K562 (cell line): ENCODE data around the gene ABHD5. TPM values are rescaled to one million over a fixed set of nuclear protein-coding genes. Genes with fewer than 3 reads are reported as not detected.

Experiments
- ATF3 ChIP-seq, 2 experiments: fragments of 450-650 bp in 1 of 2; sonication (generic) in 1 of 2; formaldehyde crosslinking in 1 of 2; IDR thresholded peaks in 1 of 2; conservative IDR thresholded peaks in 1 of 2; 2 replicates each; pipeline versions ENCODE4 v1.6.1 to v1.8.1; 2016 to 2023; ENCODE audit warnings: mild to moderate bottlenecking in 2 of 2, moderate library complexity in 2 of 2, inconsistent platforms in 1 of 2, missing genetic modification reagents in 1 of 2
- ATF4 ChIP-seq: fragments of 450-650 bp; formaldehyde crosslinking; IDR thresholded peaks from 2 replicates; pipeline ENCODE4 v1.4.0; 2022; ENCODE audit warnings: mild to moderate bottlenecking, moderate library complexity
- BRD9 ChIP-seq: fragments of 450-650 bp; IDR thresholded peaks from 2 replicates; pipeline ENCODE4 v1.6.1; 2018; ENCODE audit warnings: low read depth; ENCODE audit not compliant: partially characterized antibody
- CBX5 ChIP-seq: IDR thresholded peaks from 2 replicates; pipeline ENCODE4 v1.6.1; 2014; ENCODE audit warnings: low read depth, borderline replicate concordance
- ELK1 ChIP-seq: sonication (generic); formaldehyde crosslinking; IDR thresholded peaks from 2 replicates; pipeline ENCODE4 v1.8.1; 2022; ENCODE audit warnings: missing genetic modification reagents
- SLC30A9 ChIP-seq: fragments of 250-450 bp; sonication (Bioruptor Pico); IDR thresholded peaks from 2 replicates; pipeline ENCODE4 v1.8.0; 2022; ENCODE audit warnings: mild to moderate bottlenecking, moderate library complexity
- SMARCC2 ChIP-seq: fragments of 450-650 bp; IDR thresholded peaks from 2 replicates; pipeline ENCODE4 v1.6.1; 2017; ENCODE audit warnings: antibody characterized with exemption, moderate library complexity, mild to moderate bottlenecking, low read depth
- SREBF2 ChIP-seq: sonication (generic); formaldehyde crosslinking; IDR thresholded peaks from 2 replicates; pipeline ENCODE4 v1.4.0; 2020; ENCODE audit warnings: mild to moderate bottlenecking, missing genetic modification reagents
- ZC3H4 ChIP-seq: sonication (generic); formaldehyde crosslinking; IDR thresholded peaks from 2 replicates; pipeline ENCODE4 v1.9.0; 2021; ENCODE audit warnings: missing genetic modification reagents, borderline replicate concordance
- ZEB2 ChIP-seq: fragments of 450-650 bp; IDR thresholded peaks from 2 replicates; pipeline ENCODE4 v1.6.1; 2016
- ZFP36 ChIP-seq: fragments of 150-350 bp; IDR thresholded peaks from 2 replicates; pipeline ENCODE4 v1.6.1; 2018; ENCODE audit warnings: low read length, low read depth; ENCODE audit not compliant: partially characterized antibody
- ZNF140 ChIP-seq: fragments of 250-450 bp; sonication (Bioruptor Pico); IDR thresholded peaks from 2 replicates; pipeline ENCODE4 v1.8.0; 2021; ENCODE audit warnings: moderate library complexity, mild to moderate bottlenecking, inconsistent platforms
- ZNF174 ChIP-seq: fragments of 250-450 bp; sonication (Bioruptor Pico); IDR thresholded peaks from 2 replicates; pipeline ENCODE4 v1.4.0; 2020; ENCODE audit warnings: mild to moderate bottlenecking
- ZNF23 ChIP-seq: fragments of 250-450 bp; sonication (Bioruptor Pico); IDR thresholded peaks from 2 replicates; pipeline ENCODE4 v1.4.0; 2020; ENCODE audit warnings: mild to moderate bottlenecking
- ZNF318 ChIP-seq, 2 experiments: fragments of 450-650 bp; IDR thresholded peaks; 2 replicates each; pipeline ENCODE4 v1.6.1; 2016; ENCODE audit warnings: mild to moderate bottlenecking in 2 of 2, borderline replicate concordance in 1 of 2, low read depth in 1 of 2, moderate library complexity in 1 of 2
- ZNF76 ChIP-seq: fragments of 250-450 bp; sonication (Bioruptor Pico); IDR thresholded peaks from 2 replicates; pipeline ENCODE4 v1.4.0; 2020; ENCODE audit warnings: mild to moderate bottlenecking, moderate library complexity, borderline replicate concordance
- polyA plus RNA-seq, 8 experiments: library from polyadenylated mRNA; depleted of rRNA in 4 of 8; stranded (reverse) in 5 of 8; unstranded in 3 of 8; fragments of >200 nt; fragmentation: Nextera tagmentation in 2 of 8; fragmentation: Illumina TruSeq in 1 of 8; extraction: Ambion mirVana in 2 of 8; extraction: Trizol in 1 of 8; gene quantifications; 2 replicates each; pipeline versions ENCODE4 v1.2.1 to v1.2.3, GENCODE V29; 2011 to 2014; ENCODE audit warnings: inconsistent platforms in 1 of 8, missing spikeins in 1 of 8
- total RNA-seq, 7 experiments: library from RNA; depleted of rRNA in 6 of 7; stranded (reverse); fragments of >200 nt in 6 of 7; fragmentation: Illumina TruSeq in 2 of 7; extraction: Trizol in 2 of 7; gene quantifications; 2 replicates each; pipeline versions ENCODE4 v1.2.1 to v1.2.3, GENCODE V29; 2011 to 2021; ENCODE audit warnings: low replicate concordance in 1 of 7

ABHD5 gene
- total and polyA plus RNA-seq, 9 of the 15 experiments (the other 6 are each of a cell fraction or from before 2014, with no cell fraction given) = 27.8 to 61.7 (median 39.9) TPM

- TF ChIP-seq ATF4 (CRISPR knock-in tag) (0 out of 2 replicates have a peak, but pooled peaks have one; percentile 10), BRD9 (peak; percentile 97), ZNF23 (CRISPR knock-in tag) (0 out of 2 replicates have a peak, but pooled peaks have one; percentile 11), SLC30A9 (CRISPR knock-in tag) (0 out of 2 replicates have a peak, but pooled peaks have one; percentile 25), ZNF140 (CRISPR knock-in tag) (no peak), ZEB2 (peak; percentile 82), ZNF318 (IDR thresholded peaks at IDR 0.05; ENCODE audit: borderline replicate concordance in 1 of 2, low read depth in 1 of 2) (no peak), ZFP36 (no peak), ZNF76 (CRISPR knock-in tag) (peak; percentile 70; the same call in 1 of the 2 replicates), CBX5 (no peak), ELK1 (CRISPR knock-in tag) (no peak), SMARCC2 (no peak), SREBF2 (CRISPR knock-in tag) (no peak), ATF3 (IDR thresholded peaks at IDR 0.05) (peak; percentile 63), ATF3 (CRISPR knock-in tag; conservative IDR thresholded peaks at IDR 0.05) (peak; percentile 75), ZC3H4 (peak; percentile 92; the same call in 1 of the 2 replicates), ZNF174 (CRISPR knock-in tag) (no peak)
Observed at GRCh38 chr3:43690400-43691119, at the start of gene ABHD5 (continued).
